A549 treated with AZD9567 at 1 μM for 4 hours (cell line): ENCODE data around the gene CTXND2. TPM values are rescaled to one million over a fixed set of nuclear protein-coding genes. Genes with fewer than 3 reads are reported as not detected.

Experiments
- total RNA-seq: library from RNA; stranded (reverse); fragments of 200-300 nt; extraction: Qiagen RNA extraction; gene quantifications from 5 replicates; pipeline ENCODE4 v1.2.3, GENCODE V29; 2022; ENCODE audit not compliant: insufficient read depth

CTXND2 gene
- total RNA-seq = not detected in 5 replicates

GRCh38 chr1:150887018-150887417 is at the start of gene CTXND2:
Gene CTXND2, plus strand, starts transcription at chr1:150887136. Its CDS starts 25,179 bp downstream, at chr1:150912315.

GRCh38 chr1:150926097-150926741 is 39.3 kb downstream of the CTXND2 start, which contains the start of gene SETDB1:
Gene SETDB1, plus strand, starts transcription at chr1:150926363. Its CDS starts 1,352 bp downstream, at chr1:150927715.

Other genes with a start within 250 kb of the CTXND2 start
- 12.1 to 20.9 TPM (median 15.5 TPM) in 5 replicates for gene GOLPH3L, start 190.0 kb upstream of the CTXND2 start, total RNA-seq
- gene HORMAD1, start 166.2 kb upstream of the CTXND2 start, total RNA-seq = 5.3 to 15.3 TPM (median 6.8 TPM) in 5 replicates
- gene CTSS, start 121.4 kb upstream of the CTXND2 start, total RNA-seq = 10.5 to 16.4 TPM (median 15.7 TPM) in 5 replicates
- gene CTSK, start 78.9 kb upstream of the CTXND2 start, total RNA-seq = 1.6 to 2.2 TPM (median 1.7 TPM) in 5 replicates
- gene ARNT, start 10.5 kb upstream of the CTXND2 start, total RNA-seq = 9.5 to 14.0 TPM (median 13.0 TPM) in 5 replicates
- gene SETDB1, start 39.2 kb downstream of the CTXND2 start, total RNA-seq = 12.7 to 23.5 TPM (median 20.2 TPM) in 5 replicates
- gene CERS2, start 87.7 kb downstream of the CTXND2 start, total RNA-seq = 226 to 237 TPM (median 232 TPM) in 5 replicates
- gene ANXA9, start 95.2 kb downstream of the CTXND2 start, total RNA-seq = 0.77 to 1.2 TPM (median 0.81 TPM) in 4 of 5 replicates, not detected in the other
- gene MINDY1, start 119.8 kb downstream of the CTXND2 start, total RNA-seq = 2.3 to 3.6 TPM (median 2.9 TPM) in 5 replicates
- 11.1 to 15.2 TPM (median 14.6 TPM) in 5 replicates for gene PRUNE1, start 121.3 kb downstream of the CTXND2 start, total RNA-seq
- gene BNIPL, start 149.4 kb downstream of the CTXND2 start, total RNA-seq = 0.03 to 0.28 TPM (median 0.12 TPM) in 4 of 5 replicates, not detected in the other
- 4.1 to 8.4 TPM (median 6.6 TPM) in 5 replicates for gene C1orf56, start 160.6 kb downstream of the CTXND2 start, total RNA-seq
- gene CDC42SE1, start 172.5 kb downstream of the CTXND2 start, total RNA-seq = 72.3 to 96.4 TPM (median 74.4 TPM) in 5 replicates
- 10.9 to 14.5 TPM (median 13.4 TPM) in 5 replicates for gene MLLT11, start 173.3 kb downstream of the CTXND2 start, total RNA-seq
- 2.9 to 3.5 TPM (median 3.1 TPM) in 5 replicates for gene GABPB2, start 183.6 kb downstream of the CTXND2 start, total RNA-seq